Measurements from ENCODE around the gene NOSTRIN. TPM values are rescaled to one million over a fixed set of nuclear protein-coding genes. Genes with fewer than 3 reads are reported as not detected.

NOSTRIN gene
- total and polyA plus RNA-seq, 8 donors = 14.4 to 67.3 (median 25.9) TPM

DNA sequence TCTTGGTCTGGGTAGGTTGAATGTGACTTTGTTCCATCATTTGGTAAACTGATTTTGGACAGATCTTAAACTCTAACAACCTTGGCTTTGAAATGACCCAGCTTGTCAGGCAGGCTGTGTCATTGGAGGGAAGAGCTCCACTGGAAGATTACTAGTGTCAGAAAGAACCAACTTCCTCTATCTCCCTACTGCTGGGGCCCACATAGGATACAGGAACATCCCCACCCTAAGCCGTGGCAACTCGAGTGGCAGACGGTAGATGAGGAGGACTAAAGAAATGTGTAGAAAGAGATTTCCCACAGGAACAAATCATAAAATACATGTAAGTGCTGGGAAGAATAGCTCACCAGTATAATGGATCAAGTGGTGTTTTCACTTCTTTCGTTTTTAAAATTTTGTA lies 94.3 kb downstream of the NOSTRIN start:
- no peak overlapping the region for H3K27ac ChIP-seq
- H3K36me3 ChIP-seq = no peaks in the 10 kb centered on the region
- no peaks in the 10 kb centered on the region for H3K27me3 ChIP-seq
- TF ChIP-seq, protein P1, sequence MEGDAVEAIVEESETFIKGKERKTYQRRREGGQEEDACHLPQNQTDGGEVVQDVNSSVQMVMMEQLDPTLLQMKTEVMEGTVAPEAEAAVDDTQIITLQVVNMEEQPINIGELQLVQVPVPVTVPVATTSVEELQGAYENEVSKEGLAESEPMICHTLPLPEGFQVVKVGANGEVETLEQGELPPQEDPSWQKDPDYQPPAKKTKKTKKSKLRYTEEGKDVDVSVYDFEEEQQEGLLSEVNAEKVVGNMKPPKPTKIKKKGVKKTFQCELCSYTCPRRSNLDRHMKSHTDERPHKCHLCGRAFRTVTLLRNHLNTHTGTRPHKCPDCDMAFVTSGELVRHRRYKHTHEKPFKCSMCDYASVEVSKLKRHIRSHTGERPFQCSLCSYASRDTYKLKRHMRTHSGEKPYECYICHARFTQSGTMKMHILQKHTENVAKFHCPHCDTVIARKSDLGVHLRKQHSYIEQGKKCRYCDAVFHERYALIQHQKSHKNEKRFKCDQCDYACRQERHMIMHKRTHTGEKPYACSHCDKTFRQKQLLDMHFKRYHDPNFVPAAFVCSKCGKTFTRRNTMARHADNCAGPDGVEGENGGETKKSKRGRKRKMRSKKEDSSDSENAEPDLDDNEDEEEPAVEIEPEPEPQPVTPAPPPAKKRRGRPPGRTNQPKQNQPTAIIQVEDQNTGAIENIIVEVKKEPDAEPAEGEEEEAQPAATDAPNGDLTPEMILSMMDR (IDR thresholded peaks at IDR 0.05) = no peak
- no peaks in the 10 kb centered on the region for H3K9me3 ChIP-seq
- FAIRE-seq = no peak
- no peak for ATAC-seq
- intact Hi-C loops (cut with DNase I) = no loop called here
- no peak for DNase-seq
- H3K4me1 ChIP-seq = no peaks in the 10 kb centered on the region
- WGBS, 2 donors = 60 to 82% methylated on average over 4 of the region's 4 CpGs
- H3K4me3 ChIP-seq = no peak overlapping the region

DNA sequence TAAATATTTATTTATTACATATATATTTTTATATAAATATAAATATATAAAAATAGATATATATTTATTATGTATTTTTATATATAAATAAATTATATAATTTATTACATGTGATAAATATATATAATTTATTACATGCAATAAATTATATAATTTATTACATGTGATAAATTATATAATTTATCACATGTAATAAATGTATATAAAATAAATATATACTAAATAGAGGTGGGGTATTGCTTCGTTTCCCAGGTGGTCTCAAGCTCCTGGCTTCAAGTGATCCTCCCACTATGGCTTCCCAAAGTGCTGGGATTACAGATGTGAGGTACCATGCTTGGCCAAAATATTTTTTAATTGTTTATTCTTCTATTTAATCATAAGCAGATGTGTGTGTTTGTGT lies 95.0 kb downstream of the NOSTRIN start:
- WGBS, 2 donors = 48 to 54% methylated on average over 1 of the region's 1 CpG
- DNase-seq = no peak
- no peak overlapping the region for H3K4me3 ChIP-seq
- no peaks in the 10 kb centered on the region for H3K9me3 ChIP-seq
- intact Hi-C loops (cut with DNase I) = no loop called here
- no peak for ATAC-seq
- no peaks in the 10 kb centered on the region for H3K4me1 ChIP-seq
- H3K27ac ChIP-seq = no peak overlapping the region
- TF ChIP-seq, protein P1 (IDR thresholded peaks at IDR 0.05) = no peak
- H3K27me3 ChIP-seq = no peaks in the 10 kb centered on the region
- FAIRE-seq = peak; percentile 99
- H3K36me3 ChIP-seq = no peaks in the 10 kb centered on the region

- no peaks in the 10 kb centered on the region for H3K27me3 ChIP-seq
- no peak within 1 kb of the TSS for H3K4me3 ChIP-seq
- H3K36me3 ChIP-seq = no peaks in the 10 kb centered on the region
- WGBS, 2 donors = 61 to 70% methylated on average over 5 of the region's 5 CpGs
- no peak for DNase-seq
- FAIRE-seq = no peak
- ATAC-seq = peak in 2 of 4 donors; percentile 82 to 83
- H3K4me1 ChIP-seq = no peaks in the 10 kb centered on the region
- no peaks in the 10 kb centered on the region for H3K9me3 ChIP-seq
- no peak within 1 kb of the TSS for H3K27ac ChIP-seq
- TF ChIP-seq, protein P1 (IDR thresholded peaks at IDR 0.05) = no peak
- intact Hi-C loops (cut with DNase I) = no loop called here
Measured at GRCh38 chr2:168901003-168901402, 98.6 kb downstream of the NOSTRIN start, which contains the start of gene G6PC2. Gene G6PC2, plus strand, starts transcription at chr2:168901291. Its CDS starts 41 bp downstream, at chr2:168901332.

GRCh38 chr2:168903888-168904287 lies 101.5 kb downstream of the NOSTRIN start:
- 75 to 83% methylated on average over 2 of the region's 2 CpGs for WGBS, 2 donors
- no peaks in the 10 kb centered on the region for H3K4me1 ChIP-seq
- H3K27ac ChIP-seq = no peak overlapping the region
- H3K9me3 ChIP-seq = no peaks in the 10 kb centered on the region
- H3K36me3 ChIP-seq = no peaks in the 10 kb centered on the region
- DNase-seq (no peak), FAIRE-seq (no peak), ATAC-seq (no peak)
- no peaks in the 10 kb centered on the region for H3K27me3 ChIP-seq
- no peak overlapping the region for H3K4me3 ChIP-seq
- intact Hi-C loops (cut with DNase I) = no loop called here
- TF ChIP-seq, protein P1 (IDR thresholded peaks at IDR 0.05) = no peak

DNA sequence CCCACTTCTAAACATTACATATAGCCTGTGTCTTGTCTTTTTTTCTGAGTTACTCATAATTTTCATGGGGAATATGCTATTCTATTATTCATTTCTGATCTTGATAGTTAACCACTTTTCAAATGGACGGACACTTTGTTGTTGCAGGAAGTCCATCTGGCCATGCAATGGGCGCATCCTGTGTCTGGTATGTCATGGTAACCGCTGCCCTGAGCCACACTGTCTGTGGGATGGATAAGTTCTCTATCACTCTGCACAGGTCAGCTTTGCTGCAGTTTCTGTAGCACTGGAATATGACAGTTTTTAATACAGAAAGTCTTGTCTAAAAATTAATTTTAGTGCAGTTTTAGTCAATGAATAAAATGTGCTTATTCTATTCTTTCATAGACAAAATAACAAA lies 101.9 kb downstream of the NOSTRIN start:
- ATAC-seq (no peak), FAIRE-seq (no peak), DNase-seq (no peak)
- WGBS, 2 donors = 82 to 88% methylated on average over 3 of the region's 3 CpGs
- Histone ChIP-seq H3K9me3 (no peaks in the 10 kb centered on the region), H3K27ac (no peak overlapping the region), H3K4me3 (no peak overlapping the region), H3K4me1 (no peaks in the 10 kb centered on the region), H3K27me3 (no peaks in the 10 kb centered on the region), H3K36me3 (no peaks in the 10 kb centered on the region)
- intact Hi-C loops (cut with DNase I) = no loop called here
- TF ChIP-seq, protein P1 (IDR thresholded peaks at IDR 0.05) = no peak

Data from pancreas (tissue), 10 donors.